DMS79 (cell line): ENCODE measurements around the gene FNTB.
A peak's percentile ranks its signal among the peaks of the same experiment; 100 is the strongest.

Experiments
- DNase-seq: peaks from one replicate; lab custom pipeline; 2025; lab: John Stamatoyannopoulos, UW

FNTB gene

GRCh38 chr14:64983439-64984310, 3.0 kb upstream of the FNTB start:
- DNase-seq, result peak; percentile 45

GRCh38 chr14:64987438-64987767, 708 bp downstream of the FNTB start:
- DNase-seq, result peak; percentile 75

GRCh38 chr14:64990296-64990695, 3.6 kb downstream of the FNTB start:
- no peak for DNase-seq

GRCh38 chr14:64990939-64991338, 4.2 kb downstream of the FNTB start:
- DNase-seq, result no peak

GRCh38 chr14:64992328-64992885, 5.7 kb downstream of the FNTB start:
- no peak for DNase-seq

- no peak for DNase-seq
Observed at GRCh38 chr14:64993266-64993930, 6.7 kb downstream of the FNTB start.

- DNase-seq, result no peak
Observed at GRCh38 chr14:64994540-64994939, 7.8 kb downstream of the FNTB start.

GRCh38 chr14:64995291-64995690, 8.6 kb downstream of the FNTB start:
- no peak for DNase-seq

- DNase-seq, result no peak
Observed at GRCh38 chr14:64997108-64997794, 10.6 kb downstream of the FNTB start.

GRCh38 chr14:64998455-64998931, 11.8 kb downstream of the FNTB start:
- no peak for DNase-seq

- no peak for DNase-seq
Observed at GRCh38 chr14:65000898-65001591, 14.3 kb downstream of the FNTB start.

GRCh38 chr14:65001723-65002122, 15.0 kb downstream of the FNTB start:
- DNase-seq, result no peak

GRCh38 chr14:65002586-65003210, 16.0 kb downstream of the FNTB start:
- DNase-seq, result no peak

- DNase-seq, result no peak
Observed at GRCh38 chr14:65003394-65003793, 16.7 kb downstream of the FNTB start.

- DNase-seq, result no peak
Observed at GRCh38 chr14:65006261-65006721, 19.6 kb downstream of the FNTB start.

- DNase-seq, result no peak
Observed at GRCh38 chr14:65007202-65007601, 20.5 kb downstream of the FNTB start.

- no peak for DNase-seq
Observed at GRCh38 chr14:65010211-65010931, 23.7 kb downstream of the FNTB start.

- no peak for DNase-seq
Observed at GRCh38 chr14:65011538-65011937, 24.8 kb downstream of the FNTB start.

GRCh38 chr14:65012353-65012752, 25.7 kb downstream of the FNTB start:
- no peak for DNase-seq

- no peak for DNase-seq
Observed at GRCh38 chr14:65015391-65015790, 28.7 kb downstream of the FNTB start.

- DNase-seq, result no peak
Observed at GRCh38 chr14:65016471-65016870, 29.8 kb downstream of the FNTB start.
